RPMI8226 (cell line): ENCODE measurements around the gene TMEM151B.

ENCODE experiments used
- DNase-seq: peaks from one replicate; pipeline ENCODE4 v3.0.0-alpha.2; 2015

Gene TMEM151B

DNA sequence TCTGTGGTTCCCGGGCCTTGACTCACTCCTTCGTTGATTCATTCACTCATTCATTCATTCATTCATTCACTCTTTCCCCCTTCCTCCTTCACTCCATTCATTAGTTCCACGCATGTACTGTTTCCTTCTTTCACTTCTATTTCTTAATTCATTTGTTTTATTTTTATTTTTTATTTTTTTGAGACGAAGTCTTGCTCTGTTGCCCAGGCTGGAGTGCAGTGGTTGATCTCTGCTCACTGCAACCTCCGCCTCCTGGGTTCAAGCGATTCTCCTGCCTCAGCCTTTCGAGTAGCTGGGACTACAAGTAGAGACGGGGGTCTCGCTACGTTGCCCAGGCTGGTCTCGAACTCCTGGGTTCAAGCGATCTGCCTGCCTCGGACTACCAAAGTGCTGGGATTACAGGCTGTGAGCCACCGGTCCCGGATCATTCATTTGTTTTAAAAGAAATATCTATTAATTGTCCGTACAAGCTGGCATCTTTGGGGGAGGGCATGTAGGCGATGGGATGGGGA lies 4.5 kb upstream of the TMEM151B start:
- DNase-seq: no peak

DNA sequence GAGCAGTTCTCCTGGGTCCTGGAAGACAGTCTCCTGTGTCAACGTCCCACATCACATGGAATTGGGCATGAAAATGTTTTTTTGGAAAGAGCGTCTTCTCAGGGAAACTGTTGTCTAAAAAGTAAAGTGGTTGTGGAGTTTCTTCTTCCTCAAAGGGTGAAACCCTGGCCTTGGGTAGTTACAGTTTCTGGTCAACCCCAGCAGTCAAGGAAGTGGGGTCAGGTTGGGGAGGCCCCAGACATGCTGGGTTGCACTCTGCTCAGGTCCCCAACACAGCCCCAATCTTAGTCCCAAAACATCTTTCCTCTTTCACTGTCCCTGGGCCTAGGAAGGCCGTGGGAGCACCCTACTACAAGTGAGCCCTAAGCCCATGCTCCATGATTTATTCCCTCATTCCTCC lies 3.9 kb upstream of the TMEM151B start:
- no peak for DNase-seq

DNA sequence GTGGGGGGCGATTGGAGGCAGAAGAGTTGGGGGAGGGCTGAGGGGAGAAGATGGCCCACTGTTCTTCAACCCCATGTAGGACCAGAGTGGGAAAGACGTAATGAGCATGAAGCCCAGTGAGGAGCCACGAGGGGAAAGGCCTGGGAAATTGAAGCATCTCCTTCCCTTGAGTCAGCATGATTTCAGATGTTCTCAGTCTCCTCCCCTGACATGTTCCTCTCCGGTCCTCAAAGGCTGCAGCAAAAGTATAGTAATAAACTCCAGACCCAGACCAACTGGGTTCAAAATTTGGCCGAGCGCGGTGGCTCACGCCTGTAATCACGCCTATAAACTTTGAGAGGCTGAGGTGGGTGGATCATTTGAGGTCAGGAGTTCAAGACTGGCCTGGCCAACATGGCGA lies 3.0 kb upstream of the TMEM151B start:
- DNase-seq: peak; percentile 27

DNA sequence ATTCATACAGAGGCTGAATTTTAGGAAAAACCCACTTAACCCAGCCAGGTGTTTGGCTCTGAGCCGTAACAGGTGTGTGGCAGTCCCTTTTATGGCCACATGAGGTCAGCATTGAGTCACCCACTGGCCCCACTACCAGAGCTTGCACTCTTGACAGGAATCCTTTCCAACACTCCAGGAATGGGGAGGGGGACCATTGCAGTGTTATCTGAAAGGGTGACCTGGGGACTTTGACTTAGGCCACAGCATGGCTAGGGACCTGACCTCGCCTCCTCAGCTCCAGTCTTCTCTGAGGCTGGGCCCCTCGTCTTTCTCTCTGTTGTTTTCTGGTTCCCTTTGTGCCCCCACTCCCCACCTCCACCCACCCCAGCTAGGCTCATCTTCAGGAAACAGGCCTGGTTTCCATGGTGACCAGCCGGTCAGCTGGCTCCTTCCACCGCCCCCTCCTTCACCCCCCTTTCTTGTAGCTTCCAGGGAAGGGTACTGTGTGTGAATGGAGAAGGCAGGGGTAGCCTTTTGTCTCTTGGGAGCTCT lies 2.1 kb upstream of the TMEM151B start:
- DNase-seq: peak; percentile 66

DNA sequence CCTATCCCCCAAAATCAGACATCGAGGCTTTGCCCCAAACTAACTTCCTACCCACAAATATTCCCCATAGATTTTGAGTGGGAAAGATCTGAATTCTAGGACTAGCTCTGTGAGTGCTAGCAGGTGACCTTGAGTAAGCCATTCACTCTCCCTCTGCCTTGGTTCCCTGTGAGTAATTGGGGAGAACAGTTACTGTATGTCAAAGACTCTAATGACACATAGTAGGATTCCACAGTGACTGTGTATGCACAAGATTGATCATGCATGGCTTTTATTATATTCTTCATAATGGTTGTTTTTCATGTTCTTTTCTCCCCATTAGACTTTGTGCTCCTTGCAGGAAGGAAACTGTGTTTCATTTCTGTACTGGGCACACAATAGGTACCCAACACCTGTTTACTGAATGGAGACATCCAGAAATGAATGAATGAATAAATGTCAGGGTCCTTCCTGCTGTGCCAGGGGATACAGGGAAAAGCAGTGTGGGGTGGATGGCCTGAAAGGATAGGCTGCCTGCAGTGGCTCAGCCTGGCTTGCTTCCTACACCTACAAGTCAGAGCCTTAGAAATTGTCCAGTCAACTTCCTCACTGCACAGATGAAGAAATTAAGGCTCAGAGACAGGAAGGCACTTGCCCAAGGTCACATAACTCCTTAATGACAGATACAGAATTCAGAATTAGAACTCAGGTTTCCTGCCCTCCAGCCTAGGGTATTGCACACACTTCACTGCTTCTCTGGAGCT lies 901 bp upstream of the TMEM151B start:
- DNase-seq: no peak

DNA sequence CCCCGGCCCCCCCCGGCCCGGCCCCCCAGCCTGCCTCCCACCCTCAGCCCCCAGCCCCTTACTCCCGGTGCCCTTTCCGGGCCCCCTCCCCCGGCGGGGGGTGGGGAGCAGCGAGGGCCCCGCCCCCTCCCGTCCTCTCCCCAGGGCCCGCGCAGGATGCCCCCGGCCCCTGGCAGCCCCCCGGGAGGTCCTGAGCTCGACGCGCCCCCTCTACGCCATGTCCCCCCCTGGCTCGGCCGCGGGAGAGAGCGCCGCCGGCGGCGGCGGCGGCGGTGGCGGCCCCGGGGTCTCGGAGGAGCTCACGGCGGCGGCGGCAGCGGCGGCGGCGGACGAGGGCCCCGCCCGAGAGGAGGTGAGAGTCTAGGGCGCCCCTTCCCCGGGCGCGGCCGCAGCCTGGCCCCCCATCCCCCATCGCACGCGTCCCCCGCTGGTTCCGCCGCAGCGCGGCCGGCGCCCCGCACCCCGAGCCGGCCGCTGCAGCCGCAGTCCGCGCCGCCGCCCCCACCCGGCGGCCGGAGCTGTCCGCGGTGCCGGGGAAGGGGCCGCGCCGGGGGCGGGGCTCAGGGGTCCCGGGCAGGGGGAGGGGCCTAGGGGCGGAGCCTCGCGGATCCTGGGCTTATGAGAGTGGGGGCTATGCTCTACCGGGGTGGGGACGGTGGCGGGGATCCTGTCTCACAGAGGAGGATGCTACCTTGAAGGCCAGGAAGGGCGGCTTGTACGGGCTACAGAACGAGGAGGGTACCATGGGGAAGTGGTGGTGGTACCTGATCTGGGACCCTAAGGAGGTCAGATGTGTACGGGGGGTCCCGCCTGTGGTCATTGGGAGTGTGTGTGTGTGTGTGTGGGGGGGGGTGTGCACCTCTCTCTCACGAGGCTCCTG lies 516 bp downstream of the TMEM151B start:
- DNase-seq: no peak

DNA sequence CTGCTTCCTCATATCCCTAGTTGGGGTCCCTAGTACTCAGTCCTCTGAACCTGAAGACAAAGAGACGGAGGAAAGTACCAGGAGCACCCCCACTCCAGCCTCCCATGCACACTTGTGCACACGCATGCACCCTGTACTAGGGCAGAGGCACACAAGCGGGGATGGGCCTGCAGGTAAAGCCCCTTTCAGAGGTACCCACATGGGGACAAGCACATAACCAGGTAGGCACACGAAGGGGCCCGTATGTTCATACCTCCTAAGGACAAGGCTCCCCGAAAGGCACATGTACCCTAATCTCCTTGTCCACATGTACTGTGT lies 1.1 kb downstream of the TMEM151B start:
- DNase-seq: no peak

DNA sequence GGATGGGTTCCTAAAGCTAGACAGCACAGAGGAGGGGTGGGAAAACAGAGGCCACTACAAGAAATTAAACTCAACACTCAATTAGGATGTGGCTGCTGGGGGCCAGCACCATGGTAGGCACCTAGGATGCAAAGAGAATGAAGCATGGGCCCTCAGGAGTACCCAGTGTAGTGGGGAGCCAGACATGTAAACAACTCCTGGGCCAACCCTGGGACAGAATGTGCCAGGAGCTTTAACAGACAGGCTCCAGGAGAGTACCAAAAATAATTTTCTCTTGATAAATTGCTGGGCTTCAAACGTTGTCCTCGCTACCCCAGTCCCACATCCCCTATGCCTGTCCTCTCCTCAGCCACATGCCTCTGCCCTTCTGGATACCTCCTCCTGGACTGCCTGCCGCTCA lies 1.7 kb downstream of the TMEM151B start:
- DNase-seq: no peak

DNA sequence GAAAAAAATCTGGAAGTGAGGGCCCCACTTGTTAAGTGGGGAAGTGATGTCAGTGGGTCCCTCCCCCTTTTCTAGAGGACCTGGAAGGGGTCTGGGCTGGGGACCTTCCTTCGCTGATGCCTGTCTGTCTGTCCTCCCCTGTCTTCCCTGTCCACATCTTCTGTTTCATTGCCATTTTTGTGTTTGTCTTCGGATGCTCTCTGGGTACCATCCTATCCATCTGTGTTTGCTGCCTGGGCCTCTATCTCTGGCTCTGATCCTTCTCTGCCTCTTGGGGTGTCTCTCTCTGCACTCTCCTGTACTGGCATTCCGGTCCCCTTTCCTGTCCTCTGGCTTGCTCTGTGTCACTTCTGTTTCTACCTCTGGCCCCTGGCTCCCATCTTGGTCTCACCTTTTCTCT lies 2.3 kb downstream of the TMEM151B start:
- DNase-seq: no peak

DNA sequence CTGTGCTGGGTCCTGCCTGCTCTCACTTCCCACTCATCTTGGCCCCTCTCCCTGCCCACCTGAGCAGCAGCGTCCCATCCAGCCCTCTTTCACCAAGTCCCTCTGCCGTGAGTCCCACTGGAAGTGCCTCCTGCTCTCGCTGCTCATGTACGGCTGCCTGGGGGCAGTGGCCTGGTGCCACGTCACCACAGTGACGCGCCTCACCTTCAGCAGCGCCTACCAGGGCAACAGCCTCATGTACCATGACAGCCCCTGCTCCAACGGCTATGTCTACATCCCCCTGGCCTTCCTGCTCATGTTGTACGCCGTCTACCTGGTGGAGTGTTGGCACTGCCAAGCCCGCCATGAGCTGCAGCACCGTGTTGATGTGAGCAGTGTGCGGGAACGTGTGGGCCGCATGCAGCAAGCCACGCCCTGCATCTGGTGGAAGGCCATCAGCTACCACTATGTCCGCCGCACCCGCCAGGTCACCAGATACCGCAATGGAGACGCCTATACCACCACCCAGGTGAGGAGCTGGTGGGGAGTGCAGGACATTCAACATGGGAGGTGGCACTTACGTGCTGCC lies 2.8 kb downstream of the TMEM151B start:
- no peak for DNase-seq

DNA sequence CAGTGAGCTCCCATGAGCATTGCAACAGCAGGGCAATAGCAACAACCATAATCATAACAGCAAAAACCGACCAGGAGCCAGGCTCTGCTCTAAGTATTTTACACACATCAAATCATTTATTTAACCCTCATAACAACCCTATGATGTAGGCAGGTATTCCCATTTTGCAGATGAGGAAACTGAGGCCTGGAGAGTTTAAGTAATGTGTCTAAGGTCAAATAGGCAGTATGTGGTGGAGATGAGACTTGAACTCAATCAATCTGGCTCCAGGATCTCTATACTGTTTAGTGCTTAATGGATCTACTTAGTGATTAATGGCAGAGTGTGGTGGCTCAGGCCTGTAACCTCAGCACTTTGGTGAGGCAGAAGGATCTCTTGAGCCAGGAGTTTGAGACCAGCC lies 3.4 kb downstream of the TMEM151B start:
- DNase-seq: no peak

DNA sequence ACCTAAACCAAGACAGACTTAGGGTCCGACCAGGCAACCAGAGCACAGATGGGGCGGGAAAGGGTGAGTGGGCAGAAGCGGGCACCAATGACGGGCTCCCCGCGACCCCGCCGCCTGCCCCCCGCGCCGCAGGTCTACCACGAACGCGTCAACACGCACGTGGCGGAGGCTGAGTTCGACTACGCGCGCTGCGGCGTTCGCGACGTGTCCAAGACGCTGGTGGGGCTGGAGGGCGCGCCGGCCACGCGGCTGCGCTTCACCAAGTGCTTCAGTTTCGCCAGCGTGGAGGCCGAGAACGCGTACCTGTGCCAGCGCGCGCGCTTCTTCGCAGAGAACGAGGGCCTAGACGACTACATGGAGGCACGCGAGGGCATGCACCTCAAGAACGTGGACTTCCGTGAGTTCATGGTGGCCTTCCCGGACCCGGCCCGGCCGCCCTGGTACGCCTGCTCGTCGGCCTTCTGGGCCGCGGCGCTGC lies 5.1 kb downstream of the TMEM151B start:
- no peak for DNase-seq

DNA sequence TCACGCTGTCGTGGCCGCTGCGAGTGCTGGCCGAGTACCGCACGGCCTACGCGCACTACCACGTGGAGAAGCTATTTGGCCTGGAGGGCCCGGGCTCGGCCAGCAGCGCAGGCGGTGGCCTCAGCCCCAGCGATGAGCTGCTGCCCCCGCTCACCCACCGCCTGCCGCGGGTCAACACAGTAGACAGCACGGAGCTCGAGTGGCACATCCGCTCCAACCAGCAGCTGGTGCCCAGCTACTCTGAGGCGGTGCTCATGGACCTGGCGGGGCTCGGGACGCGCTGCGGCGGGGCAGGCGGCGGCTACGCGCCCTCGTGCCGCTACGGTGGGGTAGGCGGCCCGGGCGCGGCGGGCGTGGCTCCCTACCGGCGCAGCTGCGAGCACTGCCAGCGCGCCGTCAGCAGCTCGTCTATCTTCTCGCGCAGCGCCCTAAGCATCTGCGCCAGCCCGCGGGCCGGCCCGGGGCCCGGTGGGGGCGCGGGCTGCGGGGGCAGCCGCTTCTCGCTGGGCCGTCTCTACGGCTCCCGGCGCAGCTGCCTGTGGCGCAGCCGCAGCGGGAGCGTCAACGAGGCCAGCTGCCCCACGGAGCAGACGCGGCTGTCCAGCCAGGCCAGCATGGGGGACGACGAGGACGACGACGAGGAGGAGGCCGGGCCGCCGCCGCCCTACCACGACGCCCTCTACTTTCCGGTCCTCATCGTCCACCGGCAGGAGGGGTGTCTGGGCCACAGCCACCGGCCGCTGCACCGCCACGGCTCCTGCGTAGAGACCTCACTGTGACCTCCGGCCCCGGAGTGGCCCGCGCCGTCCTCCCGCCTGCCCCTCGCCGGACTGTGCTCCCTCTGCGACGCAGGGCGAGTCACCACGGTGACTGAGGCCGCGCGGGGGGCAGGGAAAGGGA lies 5.7 kb downstream of the TMEM151B start:
- DNase-seq: no peak

DNA sequence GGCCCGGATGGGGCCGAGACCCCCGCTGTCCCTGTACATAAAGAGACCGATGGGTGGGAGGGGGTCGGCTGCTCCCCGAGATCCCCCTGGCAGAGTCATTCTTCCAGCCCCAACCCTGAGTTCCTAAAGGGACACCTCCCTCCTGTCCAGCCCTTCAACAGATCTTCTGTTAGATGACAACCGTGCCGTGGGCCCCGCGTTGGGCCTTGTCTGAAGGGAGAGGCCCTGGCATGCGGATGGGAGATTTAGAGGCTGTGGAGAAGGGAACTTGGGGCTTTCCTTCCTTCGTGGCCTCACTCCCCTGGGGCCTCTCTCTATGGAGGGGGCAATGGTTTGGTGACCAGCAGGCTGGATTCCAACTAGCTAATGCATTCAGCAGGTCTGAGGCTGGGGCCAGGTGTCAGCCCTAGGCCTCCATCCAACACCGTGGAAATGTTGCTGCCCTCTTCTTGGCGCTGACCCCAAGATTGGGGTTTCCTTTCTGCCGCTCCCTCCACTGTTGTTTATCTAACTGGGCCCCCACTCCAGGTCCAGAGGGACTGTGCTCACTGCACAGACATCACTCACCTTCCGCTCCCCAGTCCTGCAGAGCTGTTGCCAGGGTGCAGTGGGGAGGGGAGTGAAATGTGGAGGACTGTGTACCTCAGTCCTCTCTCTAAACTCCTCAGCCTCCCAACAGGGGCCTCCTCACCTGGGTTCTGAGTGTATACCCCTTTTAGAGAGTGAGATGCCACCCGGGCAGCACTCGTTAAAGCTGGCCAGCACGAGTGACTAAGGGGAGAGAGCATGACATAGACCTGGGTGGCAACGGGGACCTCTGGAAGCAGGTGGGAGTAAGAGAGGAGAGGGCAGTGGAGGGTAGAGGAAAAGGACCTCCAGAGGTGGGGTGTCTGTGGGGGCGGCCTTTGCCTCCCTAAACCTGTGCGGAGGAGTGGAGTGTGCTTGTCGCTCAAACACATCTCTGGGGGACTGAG lies 6.7 kb downstream of the TMEM151B start:
- no peak for DNase-seq

DNA sequence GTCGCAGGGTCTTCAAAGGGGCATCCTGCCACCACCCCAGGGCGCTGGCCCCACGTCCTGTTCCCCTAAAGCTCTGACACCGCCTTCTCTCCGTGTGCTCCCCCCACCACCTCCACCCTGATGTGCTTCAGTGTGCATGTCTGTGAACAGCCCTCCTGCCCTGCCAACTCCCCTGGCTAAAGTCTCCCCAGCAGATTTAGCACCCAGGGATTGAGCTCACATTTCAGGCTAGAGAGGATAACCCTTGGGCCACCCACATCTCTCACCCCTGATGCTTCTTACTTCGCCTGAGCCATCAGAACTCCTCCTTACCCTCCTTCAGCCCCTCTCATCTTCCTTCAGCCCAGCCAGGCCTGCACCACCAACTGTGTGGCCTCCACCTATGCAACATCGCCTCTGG lies 7.5 kb downstream of the TMEM151B start:
- DNase-seq: no peak

DNA sequence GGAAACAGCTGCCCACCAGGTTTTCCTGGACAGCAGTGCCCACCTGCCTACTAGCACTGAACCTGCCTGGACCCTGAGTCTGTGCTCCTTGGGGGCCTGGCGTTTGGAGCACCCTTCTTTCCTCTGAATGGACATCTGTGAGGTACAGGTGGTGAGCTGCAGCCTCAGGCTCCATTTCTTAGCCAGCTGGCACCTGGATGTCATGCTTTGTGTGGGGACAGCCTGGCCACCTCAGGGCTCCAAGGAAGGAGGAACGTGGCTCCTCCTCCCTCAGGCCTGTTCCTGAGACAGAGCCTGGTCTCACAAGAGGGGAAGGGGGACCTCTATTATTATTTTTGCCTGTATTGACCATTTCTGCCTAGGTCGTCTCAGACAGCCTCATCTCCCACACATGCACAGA lies 8.1 kb downstream of the TMEM151B start:
- DNase-seq: no peak

DNA sequence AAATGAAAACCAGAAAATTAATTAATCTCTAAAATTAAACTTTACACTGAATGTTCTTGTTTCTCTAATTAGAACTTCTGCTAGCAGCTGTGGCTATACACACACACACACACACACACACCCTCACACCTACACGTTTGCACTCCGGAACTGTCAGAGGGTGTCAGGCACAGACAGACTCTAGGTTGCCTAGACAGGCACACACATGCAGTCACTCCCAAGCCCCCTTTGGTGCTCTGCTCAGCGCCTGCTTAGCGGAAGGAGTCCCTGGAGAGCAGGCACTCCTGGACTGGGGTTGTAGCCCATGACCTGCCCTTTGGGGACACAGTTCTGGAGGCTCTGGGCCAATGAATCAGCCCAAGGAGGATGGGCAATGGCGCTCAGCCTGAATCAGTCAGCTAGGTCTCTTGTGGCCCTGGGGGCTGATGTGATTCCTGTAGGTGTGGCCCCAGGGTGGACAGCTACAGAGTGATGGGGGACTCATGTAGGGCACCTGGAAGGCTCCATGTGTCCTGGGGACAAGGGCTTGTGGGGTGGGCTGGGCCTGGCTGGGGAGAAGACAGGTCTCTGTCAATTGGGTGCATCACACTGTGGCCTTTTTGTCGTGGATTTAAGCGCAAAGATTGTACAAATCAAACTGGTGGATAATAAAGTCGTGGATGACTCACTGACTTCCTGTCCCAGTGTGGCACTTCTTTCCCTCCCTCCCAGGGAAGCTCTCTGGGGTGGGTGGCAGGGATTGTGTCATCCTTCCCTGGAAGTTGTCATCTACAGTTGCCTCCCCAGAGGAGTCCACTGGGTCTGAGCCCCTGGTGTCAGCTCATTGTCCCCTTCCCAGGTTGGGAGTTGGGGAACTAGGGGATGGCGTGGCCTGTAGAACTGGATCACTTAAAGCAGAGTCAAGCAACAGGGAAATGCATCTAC lies 8.8 kb downstream of the TMEM151B start:
- DNase-seq: no peak

DNA sequence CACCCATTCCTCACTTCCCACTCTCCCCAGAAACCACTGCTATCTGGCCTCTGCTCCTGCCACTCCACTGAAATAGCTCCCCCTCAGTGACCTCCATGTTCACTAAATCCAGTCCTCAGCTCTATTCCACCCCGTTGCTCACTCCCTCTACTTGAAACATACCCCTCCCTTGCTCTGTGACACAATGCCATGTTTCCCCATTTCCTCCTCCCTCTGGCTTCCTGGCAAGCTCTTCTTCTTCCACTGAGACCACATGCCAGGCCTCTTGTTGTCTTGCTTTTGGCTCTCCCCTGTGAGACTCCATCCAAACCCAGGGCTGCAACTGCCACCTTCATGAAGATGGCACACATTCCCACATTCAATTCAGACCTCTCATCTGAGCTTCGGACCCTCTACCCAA lies 13.9 kb downstream of the TMEM151B start:
- no peak for DNase-seq

DNA sequence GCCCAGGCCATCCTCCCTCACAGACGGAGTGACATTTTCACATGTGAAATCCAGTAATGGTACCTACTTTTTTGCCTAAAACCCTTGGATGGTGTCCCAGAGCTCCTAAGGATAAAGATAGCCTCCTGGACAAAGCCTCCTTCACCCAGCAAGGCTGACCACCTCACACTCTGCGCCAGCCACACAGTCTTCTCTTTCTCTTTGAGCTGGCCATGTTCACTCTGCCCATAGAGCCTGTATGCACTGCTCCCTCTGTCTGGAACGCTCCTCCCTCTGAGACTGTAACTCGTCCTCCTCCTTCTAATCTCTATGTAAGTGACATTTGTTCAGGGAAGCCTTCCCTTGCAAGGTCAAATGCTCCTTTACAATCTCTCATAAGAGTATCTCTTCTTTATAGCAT lies 14.6 kb downstream of the TMEM151B start:
- DNase-seq: no peak
